OCI-LY1 (cell line): ENCODE data around the gene EMB.
"Not testable (repeated sequence)": the region's sequence is repeated elsewhere in the genome, so short reads cannot be mapped to it uniquely, and the experiment has no call there.

Experiments
- H2AFZ ChIP-seq: fragments of 200-600 bp; sonication (generic), shearing (Covaris generic); 2 replicates; pipeline ENCODE4 v1.6.0; 2014; ENCODE audit warnings: antibody characterized with exemption, mild to moderate bottlenecking, low read length
- H3F3A ChIP-seq: fragments of 200-600 bp; sonication (generic), shearing (Covaris generic); 2 replicates; pipeline ENCODE4 v1.6.0; 2014; ENCODE audit warnings: mild to moderate bottlenecking, antibody characterized with exemption, low read length, moderate library complexity; ENCODE audit not compliant: insufficient read depth
- H3K27ac ChIP-seq: fragments of 200-600 bp; sonication (generic); 2 replicates; pipeline ENCODE4 v1.5.1; 2014; ENCODE audit warnings: low read length, mixed run types, mild to moderate bottlenecking, low read depth; ENCODE audit not compliant: poor library complexity, severe bottlenecking
- H3K27me3 ChIP-seq: fragments of 200-600 bp; sonication (generic); 2 replicates; pipeline ENCODE4 v1.6.0; 2014; ENCODE audit warnings: antibody characterized with exemption, mild to moderate bottlenecking, low read length, moderate library complexity; ENCODE audit not compliant: insufficient read depth
- H3K36me3 ChIP-seq: fragments of 200-600 bp; sonication (generic); 2 replicates; pipeline ENCODE4 v1.6.1; 2014; ENCODE audit warnings: mild to moderate bottlenecking, antibody characterized with exemption, low read length, moderate library complexity, mixed read lengths; ENCODE audit not compliant: insufficient read depth
- H3K4me1 ChIP-seq: fragments of 200-600 bp; sonication (generic); 2 replicates; pipeline ENCODE4 v1.5.1; 2014; ENCODE audit warnings: mild to moderate bottlenecking, low read length, moderate library complexity; ENCODE audit not compliant: insufficient read depth, severe bottlenecking
- H3K4me2 ChIP-seq: fragments of 200-600 bp; sonication (generic), shearing (Covaris generic); 2 replicates; pipeline ENCODE4 v1.6.1; 2014; ENCODE audit warnings: low read length
- H3K4me3 ChIP-seq: fragments of 200-600 bp; sonication (generic); 2 replicates; pipeline ENCODE4 v1.5.1; 2014; ENCODE audit warnings: low read length, low read depth, mild to moderate bottlenecking, mixed read lengths; ENCODE audit not compliant: poor library complexity, severe bottlenecking
- H3K79me2 ChIP-seq: fragments of 200-600 bp; shearing (Covaris generic); 2 replicates; pipeline ENCODE4 v1.6.1; 2016; ENCODE audit warnings: mixed run types, low read length, mixed read lengths; ENCODE audit not compliant: insufficient read depth
- H3K9ac ChIP-seq: fragments of 200-600 bp; sonication (generic), shearing (Covaris generic); 2 replicates; pipeline ENCODE4 v1.6.1; 2014; ENCODE audit warnings: mild to moderate bottlenecking, low read length, mixed read lengths
- H3K9me2 ChIP-seq: fragments of 200-600 bp; sonication (generic), shearing (Covaris generic); 2 replicates; pipeline ENCODE4 v1.6.1; 2014; ENCODE audit warnings: low read depth, mild to moderate bottlenecking, low read length, mixed read lengths
- H3K9me3 ChIP-seq: fragments of 200-600 bp; shearing (Covaris generic); 2 replicates; pipeline ENCODE4 v1.6.1; 2014; ENCODE audit warnings: low read length, mixed read lengths
- H4K20me1 ChIP-seq: fragments of 200-600 bp; sonication (generic), shearing (Covaris generic); 2 replicates; pipeline ENCODE4 v1.6.0; 2016; ENCODE audit warnings: mild to moderate bottlenecking, low read length; ENCODE audit not compliant: insufficient read depth
- CTCF ChIP-seq: fragments of 200-600 bp; sonication (generic), shearing (Covaris generic); IDR thresholded peaks from 2 replicates; pipeline ENCODE4 v1.5.1; 2017; ENCODE audit warnings: mild to moderate bottlenecking, antibody characterized with exemption, low read length, moderate library complexity, mixed read lengths
- EZH2 ChIP-seq: fragments of 200-600 bp; sonication (generic), shearing (Covaris generic); IDR thresholded peaks from 2 replicates; pipeline ENCODE4 v1.8.0; 2017; ENCODE audit warnings: borderline replicate concordance, mixed run types, mild to moderate bottlenecking, antibody characterized with exemption, low read length, moderate library complexity, mixed read lengths

EMB gene

GRCh38 chr5:50423100-50423799, 17.8 kb downstream of the EMB start:
- H2AFZ ChIP-seq, result not testable (repeated sequence)

GRCh38 chr5:50421184-50421950, 19.7 kb downstream of the EMB start:
- Histone ChIP-seq H3K79me2 (peaks cover 54% of the 10 kb centered on the region), H3K4me1 (peaks cover 30% of the 10 kb centered on the region), H3K36me3 (peaks cover 63% of the 10 kb centered on the region)
- H3K9ac ChIP-seq, H3K9me2 ChIP-seq, H3K4me3 ChIP-seq, H2AFZ ChIP-seq, H4K20me1 ChIP-seq, H3F3A ChIP-seq, H3K27me3 ChIP-seq, H3K4me2 ChIP-seq, H3K9me3 ChIP-seq, H3K27ac ChIP-seq: not testable (repeated sequence)

More at GRCh38 chr5:50423100-50423799, 17.8 kb downstream of the EMB start:
- H3K4me3 ChIP-seq, H3K9me2 ChIP-seq, H3K9ac ChIP-seq, H3F3A ChIP-seq, H3K4me2 ChIP-seq, H3K9me3 ChIP-seq, H4K20me1 ChIP-seq, H3K27ac ChIP-seq, H3K27me3 ChIP-seq: not testable (repeated sequence)
- Histone ChIP-seq H3K79me2 (peaks cover 51% of the 10 kb centered on the region), H3K36me3 (peaks cover 77% of the 10 kb centered on the region), H3K4me1 (peaks cover 11% of the 10 kb centered on the region)

GRCh38 chr5:50420343-50420935, 20.6 kb downstream of the EMB start:
- no peak overlapping the region for H3K4me2 ChIP-seq
- peaks cover 57% of the 10 kb centered on the region for H3K79me2 ChIP-seq
- H3K27me3 ChIP-seq, result no peaks in the 10 kb centered on the region
- no peak for TF ChIP-seq EZH2
- no peak for TF ChIP-seq CTCF
- no peaks in the 10 kb centered on the region for H3K9me2 ChIP-seq
- H3K9ac ChIP-seq, result no peak overlapping the region
- H3K4me3 ChIP-seq, result no peak overlapping the region
- H3K9me3 ChIP-seq, result no peaks in the 10 kb centered on the region
- H3K27ac ChIP-seq, result no peak overlapping the region
- no peaks in the 10 kb centered on the region for H4K20me1 ChIP-seq
- H2AFZ ChIP-seq, result no peak overlapping the region
- H3K36me3 ChIP-seq, result peaks cover 54% of the 10 kb centered on the region
- no peaks in the 10 kb centered on the region for H3F3A ChIP-seq
- peaks cover 39% of the 10 kb centered on the region for H3K4me1 ChIP-seq

GRCh38 chr5:50419656-50420055, 21.4 kb downstream of the EMB start:
- H3F3A ChIP-seq, H3K9me3 ChIP-seq, H4K20me1 ChIP-seq, H2AFZ ChIP-seq, H3K9me2 ChIP-seq, H3K27ac ChIP-seq, H3K9ac ChIP-seq, H3K4me3 ChIP-seq, H3K27me3 ChIP-seq, H3K4me2 ChIP-seq: not testable (repeated sequence)
- peaks cover 65% of the 10 kb centered on the region for H3K79me2 ChIP-seq
- peaks cover 47% of the 10 kb centered on the region for H3K4me1 ChIP-seq
- H3K36me3 ChIP-seq, result peaks cover 46% of the 10 kb centered on the region

GRCh38 chr5:50416637-50417036, 24.5 kb downstream of the EMB start:
- Histone ChIP-seq H3K9ac (peak overlapping the region; percentile 30; the same call in 1 of the 2 replicates), H3K27ac (peak overlapping the region; percentile 90), H3K4me1 (peaks cover 48% of the 10 kb centered on the region), H3K36me3 (peaks cover 25% of the 10 kb centered on the region), H3K4me2 (peak overlapping the region; percentile 77), H3K4me3 (peak overlapping the region; percentile 45), H3K79me2 (peaks cover 67% of the 10 kb centered on the region)
- not testable (repeated sequence) for H4K20me1 ChIP-seq, H3K9me3 ChIP-seq, H3K27me3 ChIP-seq, H3K9me2 ChIP-seq, H2AFZ ChIP-seq, H3F3A ChIP-seq
